ENCODE results near the gene ARHGEF3. TPM values are rescaled to one million over a fixed set of nuclear protein-coding genes. Genes with fewer than 3 reads are reported as not detected.

The ARHGEF3 gene
- total RNA-seq, 2 experiments from 2014 or later: 63.0 to 66.5 TPM

DNA sequence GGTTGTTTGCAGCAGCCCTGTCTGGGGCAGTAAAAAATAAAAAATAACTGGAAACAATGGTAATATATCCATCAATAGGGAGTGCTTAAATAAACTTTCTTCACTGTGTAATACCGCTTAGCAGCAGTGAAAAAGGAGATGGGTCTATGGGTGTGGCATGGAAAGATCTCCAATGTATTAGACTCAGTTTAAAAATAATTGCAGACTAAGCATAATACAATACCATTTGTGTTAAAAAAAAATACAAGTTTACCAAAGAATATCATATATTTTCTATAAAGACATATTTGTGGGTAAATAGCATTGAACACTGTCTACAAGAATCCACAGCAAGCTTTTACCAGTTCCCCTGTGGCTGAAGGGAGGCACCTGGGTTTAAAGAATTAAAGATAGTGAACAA is 1.0 kb upstream of the ARHGEF3 start:
- ChIA-PET CTCF (interaction anchor here (0.7 to 18.2 kb wide), 10 partner anchors 9 to 190 kb away, joined by 3 to 354 read pairs (median 58); no protein-coding TSS in a partner anchor), POLR2A (interaction anchor here (4.9 kb wide), 1 partner anchor 185 kb away, joined by 24 read pairs; no protein-coding TSS in a partner anchor)
- DNase-seq (no peak), ATAC-seq (no peak)
- Mint-ChIP-seq H3K27me3 (no peaks in the 10 kb centered on the region), H3K9me3 (no peaks in the 10 kb centered on the region), H3K4me3 (peak overlapping the region; percentile 87), H3K36me3 (ENCODE audit: low read depth) (peaks cover 24% of the 10 kb centered on the region), H3K27ac (no peak overlapping the region), H3K4me1 (ENCODE audit: low read depth) (peaks cover 16% of the 10 kb centered on the region)
- no peak for TF ChIP-seq CTCF (IDR thresholded peaks at IDR 0.05)
- intact Hi-C loops (cut with micrococcal nuclease): loop anchor here (5.0 kb wide), 1 partner anchor 60 kb away; no protein-coding TSS in a partner anchor

GRCh38 chr3:56802378-56802745 is 613 bp upstream of the ARHGEF3 start:
- no peak for ATAC-seq
- no peaks in the 10 kb centered on the region for H3K27me3 Mint-ChIP-seq
- intact Hi-C loops (cut with micrococcal nuclease): loop anchor here (5.0 kb wide), 1 partner anchor 60 kb away; no protein-coding TSS in a partner anchor
- H3K4me1 Mint-ChIP-seq (ENCODE audit: low read depth): peaks cover 19% of the 10 kb centered on the region
- POLR2A ChIA-PET: interaction anchor here (0.9 to 4.9 kb wide), 13 partner anchors 10 to 185 kb away, joined by 3 to 44 read pairs (median 11); no protein-coding TSS in a partner anchor
- TF ChIP-seq CTCF (IDR thresholded peaks at IDR 0.05): no peak
- H3K4me3 Mint-ChIP-seq: peak overlapping the region; percentile 87
- no peaks in the 10 kb centered on the region for H3K9me3 Mint-ChIP-seq
- no peak for DNase-seq
- H3K27ac Mint-ChIP-seq: peak overlapping the region; percentile 58
- H3K36me3 Mint-ChIP-seq (ENCODE audit: low read depth): peaks cover 26% of the 10 kb centered on the region
- CTCF ChIA-PET: interaction anchor here (0.7 to 18.2 kb wide), 20 partner anchors 9 to 190 kb away, joined by 3 to 354 read pairs (median 7); no protein-coding TSS in a partner anchor

GRCh38 chr3:56800832-56801661 is 702 bp downstream of the ARHGEF3 start:
- no peaks in the 10 kb centered on the region for H3K27me3 Mint-ChIP-seq
- H3K9me3 Mint-ChIP-seq: no peaks in the 10 kb centered on the region
- intact Hi-C loops (cut with micrococcal nuclease): loop anchor here (2.0 to 5.0 kb wide), 2 partner anchors 61 to 186 kb away; no protein-coding TSS in a partner anchor
- DNase-seq (peak; percentile 47), ATAC-seq (peak; percentile 7)
- POLR2A ChIA-PET: interaction anchor here (0.7 to 4.9 kb wide), 26 partner anchors 11 to 187 kb away, joined by 3 to 44 read pairs (median 7); partner anchors contain the start of gene TASOR
- H3K4me1 Mint-ChIP-seq (ENCODE audit: low read depth): peaks cover 32% of the 10 kb centered on the region
- peak overlapping the region; percentile 87 for H3K4me3 Mint-ChIP-seq
- CTCF ChIA-PET: interaction anchor here (0.6 to 18.2 kb wide), 48 partner anchors 11 to 192 kb away, joined by 3 to 354 read pairs (median 7); no protein-coding TSS in a partner anchor
- H3K36me3 Mint-ChIP-seq (ENCODE audit: low read depth): peaks cover 38% of the 10 kb centered on the region
- no peak for TF ChIP-seq CTCF (IDR thresholded peaks at IDR 0.05)
- H3K27ac Mint-ChIP-seq: peak overlapping the region; percentile 91

GRCh38 chr3:56800130-56800831 is 1.5 kb downstream of the ARHGEF3 start:
- Mint-ChIP-seq H3K27ac (peak overlapping the region; percentile 91), H3K4me1 (ENCODE audit: low read depth) (peaks cover 40% of the 10 kb centered on the region), H3K36me3 (ENCODE audit: low read depth) (peaks cover 44% of the 10 kb centered on the region), H3K4me3 (peak overlapping the region; percentile 87), H3K9me3 (no peaks in the 10 kb centered on the region), H3K27me3 (no peaks in the 10 kb centered on the region)
- no peak for TF ChIP-seq CTCF (IDR thresholded peaks at IDR 0.05)
- peak; percentile 54 for ATAC-seq
- peak; percentile 92 for DNase-seq
- ChIA-PET CTCF (interaction anchor here (0.6 to 18.2 kb wide), 65 partner anchors 7 to 202 kb away, joined by 3 to 354 read pairs (median 5); no protein-coding TSS in a partner anchor), POLR2A (interaction anchor here (0.6 to 4.9 kb wide), 28 partner anchors 10 to 196 kb away, joined by 3 to 44 read pairs (median 6); partner anchors contain the start of gene TASOR)
- intact Hi-C loops (cut with micrococcal nuclease): loop anchor here (2.0 to 5.0 kb wide), 2 partner anchors 62 to 187 kb away; no protein-coding TSS in a partner anchor

Measured in activated CD8-positive, alpha-beta T cell treated with anti-CD3 and anti-CD28 coated beads for 36 hours (primary cell).